ENCODE results near the gene IL1RL2. TPM values are rescaled to one million over a fixed set of nuclear protein-coding genes. Genes with fewer than 3 reads are reported as not detected.

IL1RL2 gene
- 3.5 and 5.5 TPM in 2 replicates for total RNA-seq

DNA sequence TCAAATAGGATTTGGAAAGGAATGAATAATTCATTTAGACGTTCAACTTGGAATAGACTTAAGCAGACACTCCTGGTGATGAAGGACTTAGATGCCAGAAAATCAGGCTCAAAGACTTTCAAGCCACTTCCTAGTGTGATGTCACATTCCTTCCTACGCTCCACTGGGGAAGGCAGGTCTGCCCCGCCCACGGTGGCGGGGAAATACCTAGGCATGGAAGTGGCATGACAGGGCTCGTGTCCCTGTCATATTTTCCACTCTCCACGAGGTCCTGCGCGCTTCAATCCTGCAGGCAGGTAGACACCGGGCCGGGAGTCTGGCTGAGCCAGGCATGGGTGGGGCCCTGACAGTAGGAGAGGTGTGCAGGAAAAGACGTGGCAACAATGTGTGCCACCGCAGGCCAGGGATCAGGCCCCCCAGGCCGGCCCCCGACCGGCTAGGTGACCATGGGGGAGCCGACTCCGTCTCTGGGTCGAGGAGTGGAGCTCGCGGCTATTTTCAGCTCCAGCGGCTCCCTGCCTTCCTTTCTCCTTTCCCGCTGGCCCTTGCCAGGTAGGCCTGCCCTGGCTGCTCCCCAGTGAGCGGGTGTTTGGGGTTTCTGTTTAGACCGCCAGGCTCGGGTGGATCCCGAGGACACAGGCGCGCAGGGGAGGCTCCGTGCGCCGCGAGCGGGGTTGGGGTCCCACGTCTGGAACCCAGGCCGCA, at the start of gene IL1RL2:
IL1RL2 (plus strand) TSS at position 233 of the 705 bp plus-strand sequence. CDS start 845 bp downstream, outside the sequence.

GRCh38 chr2:102141970-102142828, 44.6 kb upstream of the IL1RL2 start, which contains the start of gene IL1R1:
IL1R1 (plus strand) TSS chr2:102142746; CDS start chr2:102157725, 14,979 bp downstream.

Other genes with a start within 250 kb of the IL1RL2 start
- 4.0 and 5.7 TPM in 2 replicates for gene IL1R2, start 195.1 kb upstream of the IL1RL2 start, total RNA-seq
- 499 and 506 TPM in 2 replicates for gene IL1R1, start 44.3 kb upstream of the IL1RL2 start, total RNA-seq
- 2.3 and 2.4 TPM in 2 replicates for gene IL1RL1, start 124.5 kb downstream of the IL1RL2 start, total RNA-seq
- 13.1 and 31.8 TPM in 2 replicates for gene IL18R1, start 168.8 kb downstream of the IL1RL2 start, total RNA-seq
- gene IL18RAP, start 236.1 kb downstream of the IL1RL2 start, total RNA-seq, result 0.34 TPM in 1 of 2 replicates, not detected in the other

Data from cardiac ventricle fibroblast (primary cell).